ENCODE data around the gene COBLL1. TPM values are rescaled to one million over a fixed set of nuclear protein-coding genes. Genes with fewer than 3 reads are reported as not detected.

Gene COBLL1
- total RNA-seq, 1 experiment from 2014 or later: 4.0 TPM

DNA sequence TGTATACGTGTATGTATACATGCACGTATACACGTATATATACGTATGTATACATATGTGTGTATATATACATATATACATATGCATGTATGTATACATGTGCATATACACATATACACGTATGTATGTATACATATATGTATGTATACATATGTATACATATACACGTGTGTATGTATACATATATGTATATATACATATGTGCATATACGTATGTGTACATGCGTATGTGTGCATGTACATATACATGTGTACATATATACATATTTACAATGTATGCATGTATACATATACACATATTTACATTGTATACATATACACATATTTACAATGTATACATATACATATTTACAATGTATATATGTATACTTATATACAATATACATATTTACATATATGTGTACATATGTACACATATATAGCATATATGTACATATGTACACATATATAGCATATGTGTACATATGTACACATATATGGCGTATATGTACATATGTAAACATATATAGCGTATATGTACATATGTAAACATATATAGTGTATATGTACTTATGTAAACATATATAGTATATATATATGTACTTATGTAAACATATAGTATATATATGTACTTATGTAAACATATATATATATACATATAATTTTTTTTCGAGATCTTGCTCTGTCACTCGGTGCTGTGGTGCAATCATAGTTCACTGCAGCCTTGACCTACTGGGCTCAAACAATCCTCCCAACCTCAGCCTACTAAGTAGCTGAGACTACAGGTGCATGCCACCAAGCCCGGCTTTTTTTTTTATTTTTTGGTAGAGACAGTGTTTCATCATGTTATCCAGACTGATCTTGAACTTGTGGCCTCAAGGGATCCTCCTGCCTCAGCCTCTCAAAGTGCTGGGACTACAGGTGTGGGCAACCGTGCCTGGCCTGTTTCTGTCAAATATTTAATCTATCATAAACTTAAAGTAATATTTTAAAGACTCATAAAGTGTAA, 23.2 kb downstream of the COBLL1 start:
- DNase-seq (ENCODE audit: low read depth): no peak

DNA sequence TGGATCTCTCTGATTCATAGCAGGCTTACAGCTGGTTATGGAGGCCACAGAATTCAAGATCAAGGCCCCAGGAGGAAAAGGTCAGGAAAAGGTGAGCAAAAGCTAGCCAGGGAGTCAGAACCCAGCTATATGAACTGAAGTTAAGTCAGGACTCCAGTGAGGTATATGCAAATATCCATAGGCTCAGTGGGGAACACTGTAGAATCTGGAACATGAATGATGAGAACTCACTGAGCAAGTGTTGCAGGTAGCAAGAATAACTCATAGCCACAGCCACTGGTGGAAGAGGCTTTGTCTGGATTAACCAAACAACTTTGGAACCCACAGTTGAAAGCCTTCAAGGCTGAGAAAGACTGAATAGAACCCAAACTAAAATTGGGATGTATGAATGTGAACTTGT, 24.7 kb downstream of the COBLL1 start:
- no peak for DNase-seq (ENCODE audit: low read depth)

DNA sequence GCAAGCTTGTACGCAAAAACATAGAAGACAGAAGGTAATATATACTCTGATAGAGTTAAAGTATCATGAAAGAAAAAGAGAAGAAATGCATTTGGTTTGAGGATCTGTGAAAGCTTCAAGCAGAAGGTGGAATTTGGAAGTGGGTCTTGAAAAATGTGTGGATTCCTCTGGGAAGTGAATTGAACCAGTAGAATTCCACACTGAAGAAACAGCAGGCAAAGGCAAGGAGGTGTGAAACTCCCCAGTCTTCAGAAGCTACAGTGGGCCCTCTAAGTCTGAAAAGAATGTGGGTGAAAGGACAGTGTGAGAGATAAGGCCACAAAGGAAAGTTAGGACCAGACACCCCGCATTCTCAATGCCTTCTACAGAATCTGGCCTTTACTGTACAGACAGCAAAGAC, 25.6 kb downstream of the COBLL1 start:
- DNase-seq (ENCODE audit: low read depth): no peak

DNA sequence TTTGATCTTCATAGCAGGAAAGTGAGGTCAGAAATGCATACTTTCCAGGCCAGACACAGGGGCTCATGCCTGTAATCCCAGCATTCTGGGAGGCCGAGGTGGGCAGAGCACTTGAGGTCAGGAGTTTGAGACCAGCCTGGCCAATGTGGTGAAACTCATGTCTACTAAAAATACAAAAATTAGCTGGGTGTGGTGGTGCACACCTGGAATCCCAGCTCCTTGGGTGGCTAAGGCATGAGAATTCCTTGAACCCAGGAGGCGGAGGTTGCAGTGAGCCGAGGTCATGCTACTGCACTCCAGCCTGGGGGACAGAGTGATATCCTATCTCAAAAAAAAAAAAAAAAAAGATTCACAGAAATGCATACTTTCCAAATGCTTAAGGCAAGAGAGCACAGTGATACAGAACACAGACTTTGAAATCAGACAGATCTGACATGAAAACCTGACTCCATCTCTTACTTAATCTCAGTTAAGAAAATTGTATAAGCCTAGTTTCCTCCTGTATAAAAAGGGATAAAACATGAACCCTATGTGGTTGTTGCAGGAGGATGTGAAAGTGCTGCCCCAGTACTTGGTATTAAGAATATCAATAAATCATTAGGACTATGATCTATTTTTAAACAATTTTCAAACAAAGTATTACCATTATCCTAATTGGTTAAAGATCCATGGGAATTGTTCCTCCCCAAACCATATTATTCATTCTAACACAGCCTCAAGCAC, 26.4 kb downstream of the COBLL1 start:
- DNase-seq (ENCODE audit: low read depth): no peak

DNA sequence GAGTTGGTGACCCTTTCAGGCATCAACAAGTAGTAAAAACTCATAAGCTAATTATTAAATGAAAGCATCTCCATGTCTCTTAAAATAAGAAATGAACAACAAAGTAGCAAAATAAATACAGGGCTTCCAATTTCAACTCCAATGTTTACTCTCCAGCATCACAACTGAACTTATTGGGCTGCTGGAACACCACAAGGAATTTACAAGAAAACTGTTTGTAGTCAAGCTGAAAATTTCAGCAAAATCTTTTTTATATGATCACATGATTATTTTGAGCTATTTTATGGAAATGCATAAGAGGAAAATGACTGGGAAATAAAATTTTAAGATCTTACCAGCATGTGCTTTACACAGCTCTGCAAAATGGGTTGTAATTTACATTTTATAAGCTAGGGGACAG, 28.1 kb downstream of the COBLL1 start:
- DNase-seq (ENCODE audit: low read depth): no peak

DNA sequence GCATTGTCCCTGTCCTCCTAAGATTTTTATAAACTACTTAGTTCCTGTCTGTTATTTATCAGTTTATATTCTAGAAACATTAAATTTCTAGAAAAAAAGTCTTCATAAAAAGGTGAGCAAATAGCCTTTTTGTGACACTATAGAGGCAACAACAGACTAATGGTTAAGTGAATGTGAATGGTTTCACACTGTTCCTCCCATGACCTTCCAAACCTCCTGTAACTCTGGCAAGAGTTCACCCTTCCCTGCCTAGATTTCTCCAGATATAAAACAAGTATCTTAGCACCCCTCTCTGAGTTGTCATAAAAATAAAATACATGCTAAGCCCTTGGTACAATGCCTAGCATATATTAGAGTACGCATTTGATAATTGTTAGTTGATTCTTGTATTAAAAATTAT, 29.2 kb downstream of the COBLL1 start:
- DNase-seq (ENCODE audit: low read depth): no peak

DNA sequence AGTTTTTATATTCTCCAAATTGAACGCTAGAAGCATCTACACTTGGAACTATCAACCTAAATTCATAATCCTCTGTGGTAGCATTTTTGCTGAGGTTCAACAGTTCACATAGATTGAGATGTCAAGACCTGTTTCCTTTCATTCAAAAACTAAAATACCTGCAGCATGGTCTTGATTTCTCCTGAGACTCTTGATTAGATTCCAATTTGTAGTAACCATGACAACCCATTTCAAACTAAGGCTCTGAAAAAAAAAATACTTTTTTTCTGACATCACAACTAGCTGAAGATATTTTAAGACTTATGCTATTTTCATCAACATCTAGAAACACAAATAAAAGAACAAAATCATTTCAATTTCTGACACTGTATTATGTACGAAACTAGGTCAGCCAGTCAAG, 29.8 kb downstream of the COBLL1 start:
- DNase-seq (ENCODE audit: low read depth): no peak

DNA sequence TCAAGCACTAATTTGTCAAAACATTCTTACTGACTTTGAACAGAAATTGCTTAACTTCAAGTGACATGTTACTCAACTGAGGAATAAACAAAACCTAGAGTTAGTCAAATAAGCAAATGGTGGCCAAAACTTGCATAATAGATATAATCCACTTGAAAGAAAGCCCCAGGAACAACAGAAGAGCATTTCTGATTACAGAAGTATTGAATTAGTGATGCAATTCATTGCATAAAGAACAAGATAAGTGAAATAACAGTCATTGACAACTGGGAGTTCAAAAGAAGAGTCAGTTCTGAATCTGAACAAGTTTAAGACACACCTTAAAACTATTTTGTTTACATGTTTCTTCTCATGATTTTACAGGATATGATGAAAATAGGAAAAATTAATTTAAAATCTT, 30.8 kb downstream of the COBLL1 start:
- DNase-seq (ENCODE audit: low read depth): no peak

DNA sequence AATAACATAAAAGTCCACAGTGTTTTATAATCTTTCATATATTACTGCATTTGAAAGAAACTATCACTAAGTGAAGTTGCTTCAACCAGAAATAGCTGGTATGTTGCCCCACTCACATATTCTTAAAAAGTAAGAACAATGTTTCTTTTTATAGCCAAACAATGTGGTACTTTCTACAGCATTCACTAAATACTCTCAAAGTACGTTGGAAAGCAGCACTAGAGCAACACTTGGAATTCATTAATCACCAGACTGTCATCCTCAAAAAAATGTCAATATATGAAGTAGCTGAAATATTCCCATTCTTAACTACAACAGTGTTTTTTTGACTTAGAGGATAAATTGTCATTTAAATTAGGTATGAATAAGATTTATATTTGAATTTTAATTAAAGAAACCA, 32.8 kb downstream of the COBLL1 start:
- peak; percentile 79 for DNase-seq (ENCODE audit: low read depth)

DNA sequence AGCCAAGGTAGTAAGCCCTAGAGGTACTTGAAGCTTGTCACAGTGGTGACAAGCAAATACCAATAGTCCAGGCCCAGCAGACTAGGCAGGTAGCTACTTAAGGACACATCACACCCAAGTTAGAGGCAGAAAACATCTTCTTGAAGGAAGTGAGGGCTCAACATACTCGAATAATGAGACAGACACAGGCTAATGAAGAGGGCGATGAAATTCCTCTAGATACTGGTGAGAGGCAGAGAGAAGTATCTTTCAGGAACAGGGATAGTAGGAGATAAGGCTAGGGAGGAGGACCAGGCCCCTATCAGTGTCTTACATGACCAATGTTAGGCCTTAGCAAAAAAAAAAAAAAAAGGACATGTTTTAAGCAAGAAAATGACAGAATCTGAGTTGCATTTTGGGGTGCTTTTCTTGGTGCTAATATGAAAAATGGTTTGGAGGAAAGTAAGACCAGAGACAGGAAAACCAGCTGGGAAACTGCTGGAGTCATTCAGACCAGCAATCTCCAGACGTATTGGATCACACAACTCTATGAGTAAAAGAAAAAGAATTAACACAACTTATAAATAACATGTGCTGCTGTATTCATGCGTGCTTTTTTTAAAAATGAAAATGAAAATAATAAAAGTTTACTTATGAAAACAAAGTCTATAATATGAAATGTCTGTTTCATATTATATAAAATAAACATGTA, 37.7 kb downstream of the COBLL1 start:
- DNase-seq (ENCODE audit: low read depth): no peak

DNA sequence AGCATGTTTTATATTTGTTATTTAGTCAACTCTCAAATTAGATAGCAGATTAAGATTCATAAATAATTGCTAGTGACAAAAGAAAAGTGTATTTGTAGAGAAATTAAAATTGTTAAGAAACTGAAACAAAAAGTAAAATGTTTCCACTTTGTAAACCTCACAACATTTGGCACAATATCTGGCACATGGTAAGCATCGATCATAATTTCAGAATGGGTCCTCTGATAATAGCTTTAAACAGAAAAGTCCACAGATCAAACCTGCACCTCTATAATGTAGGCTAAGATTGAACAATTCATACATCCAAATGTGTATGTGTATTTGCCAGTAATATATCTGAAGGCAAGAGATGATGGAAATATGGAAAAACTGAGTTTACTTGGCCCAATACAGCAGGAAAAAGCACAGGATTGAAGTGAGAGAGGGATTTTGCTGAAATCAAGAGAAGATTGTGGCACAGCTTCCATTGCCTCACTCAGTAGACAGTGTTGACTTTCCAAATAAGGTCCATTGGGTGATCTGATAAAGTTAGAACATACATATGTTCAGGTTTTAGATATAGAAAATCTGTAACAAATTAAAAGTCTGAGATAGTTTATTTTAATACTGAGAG, 39.4 kb downstream of the COBLL1 start:
- DNase-seq (ENCODE audit: low read depth): no peak

DNA sequence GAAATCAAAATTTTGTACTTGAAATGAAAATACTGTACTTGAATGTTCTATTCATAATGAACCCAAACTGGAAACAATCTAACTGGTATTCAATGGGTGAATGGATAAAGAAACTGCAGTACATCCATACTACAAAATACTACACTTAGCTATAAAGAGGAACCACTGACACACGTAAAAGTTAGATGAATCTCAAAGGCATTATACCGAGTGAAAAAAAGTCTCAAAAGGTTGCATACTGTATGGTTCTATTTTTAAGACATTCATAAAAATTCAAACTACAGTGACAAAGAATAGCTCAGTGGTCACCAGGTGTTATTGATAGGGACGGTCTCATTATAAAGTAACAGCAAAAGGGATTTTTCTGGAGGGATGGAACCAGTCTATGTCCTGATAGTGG, 41.1 kb downstream of the COBLL1 start:
- DNase-seq (ENCODE audit: low read depth): no peak

DNA sequence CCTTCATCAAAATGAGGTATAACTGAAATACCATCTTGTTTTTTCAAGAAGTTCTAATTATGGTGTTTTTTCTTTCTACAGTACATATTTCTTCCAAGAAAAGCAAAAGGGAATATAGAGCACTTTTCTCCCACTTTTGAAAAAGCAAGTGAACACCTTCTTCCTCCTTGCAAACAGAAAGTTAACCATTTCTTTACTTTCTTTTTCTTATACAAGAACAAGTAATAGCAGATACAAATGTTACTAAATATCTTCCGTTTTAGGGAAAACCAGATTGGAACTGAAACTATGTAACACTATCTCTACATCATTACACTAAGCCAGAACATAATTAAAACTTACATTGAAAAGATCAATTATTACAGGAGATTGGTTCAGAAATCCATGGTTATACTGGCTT, 44.0 kb downstream of the COBLL1 start:
- no peak for DNase-seq (ENCODE audit: low read depth)

DNA sequence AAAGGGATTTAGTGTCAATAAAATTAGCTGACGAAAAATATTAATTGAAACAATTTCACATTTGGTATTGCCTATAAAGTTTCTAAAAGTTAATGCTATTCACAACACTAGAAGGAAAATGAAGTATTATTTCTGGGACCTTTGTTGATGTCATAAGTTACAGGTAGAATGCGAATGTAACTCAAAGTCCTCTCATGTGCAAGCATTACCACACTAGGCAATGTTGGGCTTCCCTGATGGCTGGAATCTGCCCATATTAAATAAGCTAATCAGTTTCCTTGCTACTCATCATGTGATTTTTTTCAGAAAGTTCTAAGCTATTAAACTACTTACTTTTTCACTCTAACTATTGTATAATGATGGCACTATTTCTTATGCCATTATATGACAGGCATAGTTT, 44.6 kb downstream of the COBLL1 start:
- DNase-seq (ENCODE audit: low read depth): no peak

DNA sequence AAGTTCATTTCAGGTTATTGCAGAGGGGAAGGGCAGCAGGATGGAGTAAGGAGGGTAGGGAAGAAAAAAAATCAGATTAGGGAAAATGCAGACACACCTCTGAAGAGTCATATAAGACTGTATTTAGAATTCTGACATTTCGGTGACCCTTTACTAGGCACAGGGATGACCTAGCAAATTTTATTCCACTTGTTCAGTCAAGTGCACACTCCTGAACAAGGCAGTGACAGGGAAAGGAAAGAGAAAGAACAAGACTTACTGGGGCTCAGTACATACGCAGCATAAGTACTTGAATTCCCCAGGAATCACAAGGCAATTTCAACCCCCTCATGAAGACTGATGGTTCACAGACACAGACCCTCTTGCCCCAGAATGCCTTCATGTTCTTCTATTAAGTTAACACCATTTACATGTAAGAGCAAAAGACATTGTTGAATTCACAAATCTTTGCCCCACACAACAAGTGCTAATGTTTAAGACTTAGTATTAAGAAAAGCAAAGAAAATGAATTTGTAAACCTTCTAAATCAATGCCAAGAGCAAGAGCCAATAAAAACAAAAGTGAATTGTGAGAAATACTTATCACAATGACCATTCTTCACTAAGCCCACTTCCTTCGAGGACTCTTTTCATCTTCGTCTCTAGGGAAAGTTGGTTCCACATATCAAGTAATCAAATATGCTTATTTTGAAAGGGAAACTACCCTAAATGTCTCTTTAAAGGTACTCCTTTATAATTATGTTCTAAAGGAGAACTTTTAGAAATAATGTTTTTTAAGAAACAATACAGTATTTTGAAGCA, 47.0 kb downstream of the COBLL1 start:
- DNase-seq (ENCODE audit: low read depth): no peak

DNA sequence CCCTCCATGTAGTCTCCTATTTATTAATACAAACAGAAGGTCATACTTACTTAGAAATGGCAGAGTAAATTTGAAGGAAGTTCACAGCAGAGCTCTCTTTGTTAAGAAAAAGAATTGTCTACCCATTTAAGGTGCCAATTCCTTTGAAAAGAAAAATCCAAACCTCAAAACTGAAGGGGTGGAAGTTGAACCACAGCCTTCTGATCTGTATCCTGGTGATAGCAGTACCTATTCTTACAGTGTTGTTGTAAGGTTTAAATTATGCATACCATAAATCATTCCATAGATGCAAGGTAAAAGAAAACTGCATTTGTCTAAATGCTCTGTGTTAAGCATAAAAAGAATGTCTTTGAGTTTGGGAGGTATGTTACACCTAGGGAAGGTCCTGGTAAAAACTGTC, 47.6 kb downstream of the COBLL1 start:
- no peak for DNase-seq (ENCODE audit: low read depth)

DNA sequence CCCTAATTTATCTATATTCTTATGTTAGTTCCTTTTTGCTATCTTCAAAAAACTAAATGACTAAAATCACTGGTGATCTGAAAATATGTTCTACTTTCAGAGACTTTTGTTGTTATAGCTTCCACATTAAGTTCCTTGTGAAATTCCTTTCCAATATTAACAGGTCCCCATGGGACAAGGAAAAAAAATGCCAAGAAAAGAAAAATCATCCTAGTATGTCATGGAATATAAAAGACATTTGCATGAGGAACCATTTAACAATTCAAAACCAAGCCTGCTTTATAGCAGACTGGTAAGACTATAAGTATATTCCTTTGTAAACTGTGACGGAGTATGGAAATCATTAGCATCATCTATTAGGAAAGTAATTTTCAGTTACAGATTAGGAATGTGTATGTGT, 48.1 kb downstream of the COBLL1 start:
- DNase-seq (ENCODE audit: low read depth): peak; percentile 12

DNA sequence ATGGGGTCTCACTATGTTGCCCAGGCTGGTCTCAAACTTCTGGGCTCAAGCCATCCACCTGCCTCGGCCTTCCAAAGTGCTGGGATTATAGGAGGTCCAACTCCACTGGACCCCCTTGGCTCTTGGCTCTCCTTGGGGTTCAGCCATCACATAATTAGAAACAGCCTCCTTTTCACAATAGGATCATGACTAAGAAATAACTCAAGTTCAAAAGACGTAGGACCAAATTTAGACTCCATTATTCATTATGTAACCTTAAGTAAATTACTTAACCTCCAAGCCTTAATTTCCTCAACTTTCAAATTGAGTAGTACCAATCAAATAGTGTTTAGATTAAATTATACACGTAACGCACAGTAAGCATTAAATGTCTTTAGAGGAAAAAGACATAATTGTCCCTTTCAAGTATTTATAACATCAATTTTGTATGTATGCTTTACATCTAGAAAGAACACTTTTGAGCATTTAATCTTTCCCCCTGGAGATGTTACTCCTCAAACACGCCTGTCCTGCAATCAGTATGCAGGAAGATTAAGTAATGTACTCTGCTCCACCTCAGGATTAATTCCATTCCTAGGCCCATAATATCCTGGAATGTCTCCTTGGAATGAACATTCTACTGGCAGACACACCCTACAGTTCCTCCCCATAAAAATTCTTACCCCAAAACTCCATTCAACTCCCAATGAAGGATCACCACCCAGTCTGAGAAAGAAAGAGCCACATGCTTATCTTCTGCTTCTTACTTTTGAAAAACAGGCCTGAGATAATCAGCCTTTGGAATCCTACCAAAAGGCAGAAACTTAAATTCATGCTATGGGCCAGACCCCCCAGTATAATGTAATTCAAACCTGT, 49.1 kb downstream of the COBLL1 start:
- peak; percentile 11 for DNase-seq (ENCODE audit: low read depth)

DNA sequence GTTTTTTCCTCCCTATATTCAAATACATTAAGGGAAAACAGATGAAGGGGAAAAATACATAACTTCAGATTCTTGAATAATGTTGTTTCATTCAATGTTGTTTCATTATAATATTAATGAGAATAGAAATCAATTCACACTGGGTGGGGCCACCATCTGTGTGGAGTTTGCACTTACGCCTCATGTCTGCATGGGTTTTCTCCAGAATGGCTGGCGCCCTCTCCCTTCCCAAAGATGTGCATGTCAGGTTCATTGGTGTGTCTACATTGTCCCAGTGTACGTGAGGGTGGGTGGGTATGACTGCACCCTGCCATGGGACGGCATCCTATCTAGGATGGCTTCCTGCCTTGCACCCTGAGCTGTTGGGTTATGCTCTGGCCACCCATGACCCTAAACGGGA, 51.7 kb downstream of the COBLL1 start:
- DNase-seq (ENCODE audit: low read depth): no peak

DNA sequence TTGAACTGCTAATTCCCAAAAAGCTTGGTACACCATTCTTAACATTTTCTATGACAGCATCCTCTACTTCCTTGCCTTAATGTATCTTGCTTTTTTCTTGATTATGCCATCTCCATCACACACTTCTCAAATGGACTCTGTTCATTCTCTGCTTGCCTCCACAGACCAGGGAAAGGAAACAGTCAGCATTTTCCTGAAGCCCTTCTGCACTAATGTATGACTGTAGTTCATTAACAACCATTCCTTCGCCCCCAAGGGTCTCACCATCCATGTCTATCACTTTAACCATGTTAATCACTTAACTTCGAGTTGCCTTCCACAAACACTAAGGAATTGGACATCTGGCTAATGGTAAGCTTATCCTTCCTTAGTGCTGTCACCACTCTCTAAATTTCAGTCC, 54.8 kb downstream of the COBLL1 start:
- no peak for DNase-seq (ENCODE audit: low read depth)
